Neuron (in vitro differentiated cells): ENCODE data around the gene THEMIS.
"Not testable (repeated sequence)": the region's sequence is repeated elsewhere in the genome, so short reads cannot be mapped to it uniquely, and the experiment has no call there.

Experiments
- H2AFZ ChIP-seq: one replicate; pipeline ENCODE4 v1.6.1; 2013; ENCODE audit warnings: low read depth, mild to moderate bottlenecking, inconsistent platforms, low read length, moderate library complexity
- H3K27me3 ChIP-seq: one replicate; pipeline ENCODE4 v1.6.1; 2013; ENCODE audit warnings: low read length; ENCODE audit not compliant: insufficient read depth
- H3K36me3 ChIP-seq: one replicate; pipeline ENCODE4 v1.6.1; 2013; ENCODE audit warnings: low read length; ENCODE audit not compliant: insufficient read depth
- H3K4me1 ChIP-seq: one replicate; pipeline ENCODE4 v1.6.1; 2013; ENCODE audit warnings: low read length; ENCODE audit not compliant: insufficient read depth
- H3K4me3 ChIP-seq: 2 replicates; pipeline ENCODE4 v1.5.1; 2013; ENCODE audit warnings: mild to moderate bottlenecking, low read length, moderate library complexity
- H3K9me3 ChIP-seq: one replicate; pipeline ENCODE4 v1.6.1; 2013; ENCODE audit warnings: low read length

Gene THEMIS

DNA sequence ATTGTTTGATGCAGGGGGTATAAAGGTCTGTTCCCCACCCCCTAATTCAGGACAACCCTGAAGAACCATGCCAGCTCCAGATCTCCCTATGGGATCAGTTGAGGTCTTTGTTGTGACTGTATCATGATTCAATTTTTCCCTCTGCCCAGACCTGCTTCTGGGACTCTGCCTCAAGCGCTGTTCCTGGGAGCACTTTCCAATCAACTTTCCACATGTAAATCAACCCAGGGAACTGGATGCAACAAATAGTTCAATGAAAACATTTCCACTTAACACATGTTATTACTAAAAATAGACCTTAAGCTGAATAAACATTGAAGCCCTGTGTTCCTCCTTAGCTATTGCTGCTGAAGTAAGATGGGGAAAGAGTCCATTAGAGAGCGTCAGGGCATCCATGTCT, 184.4 kb downstream of the THEMIS start:
- Histone ChIP-seq H3K4me3 (no peak overlapping the region), H2AFZ (no peak overlapping the region), H3K4me1 (no peaks in the 10 kb centered on the region), H3K36me3 (no peaks in the 10 kb centered on the region), H3K27me3 (no peaks in the 10 kb centered on the region), H3K9me3 (no peaks in the 10 kb centered on the region)

- no peaks in the 10 kb centered on the region for H3K36me3 ChIP-seq
- no peak overlapping the region for H2AFZ ChIP-seq
- no peaks in the 10 kb centered on the region for H3K4me1 ChIP-seq
- no peaks in the 10 kb centered on the region for H3K27me3 ChIP-seq
- H3K9me3 ChIP-seq = no peaks in the 10 kb centered on the region
- H3K4me3 ChIP-seq = no peak overlapping the region
Observed at GRCh38 chr6:127710668-127711067, 190.2 kb downstream of the THEMIS start.

- Histone ChIP-seq H3K27me3 (no peaks in the 10 kb centered on the region), H3K4me1 (no peaks in the 10 kb centered on the region), H3K9me3 (no peaks in the 10 kb centered on the region), H2AFZ (no peak overlapping the region), H3K4me3 (no peak overlapping the region), H3K36me3 (no peaks in the 10 kb centered on the region)
Observed at GRCh38 chr6:127706216-127706615, 194.6 kb downstream of the THEMIS start.

- no peaks in the 10 kb centered on the region for H3K9me3 ChIP-seq
- H3K4me3 ChIP-seq = no peak overlapping the region
- no peaks in the 10 kb centered on the region for H3K36me3 ChIP-seq
- H3K27me3 ChIP-seq = no peaks in the 10 kb centered on the region
- no peak overlapping the region for H2AFZ ChIP-seq
- H3K4me1 ChIP-seq = no peaks in the 10 kb centered on the region
Observed at GRCh38 chr6:127695108-127695507, 205.8 kb downstream of the THEMIS start.

- H3K9me3 ChIP-seq = no peaks in the 10 kb centered on the region
- H3K4me1 ChIP-seq = no peaks in the 10 kb centered on the region
- no peak overlapping the region for H2AFZ ChIP-seq
- no peaks in the 10 kb centered on the region for H3K36me3 ChIP-seq
- H3K27me3 ChIP-seq = no peaks in the 10 kb centered on the region
- no peak overlapping the region for H3K4me3 ChIP-seq
Observed at GRCh38 chr6:127691146-127691545, 209.7 kb downstream of the THEMIS start.

DNA sequence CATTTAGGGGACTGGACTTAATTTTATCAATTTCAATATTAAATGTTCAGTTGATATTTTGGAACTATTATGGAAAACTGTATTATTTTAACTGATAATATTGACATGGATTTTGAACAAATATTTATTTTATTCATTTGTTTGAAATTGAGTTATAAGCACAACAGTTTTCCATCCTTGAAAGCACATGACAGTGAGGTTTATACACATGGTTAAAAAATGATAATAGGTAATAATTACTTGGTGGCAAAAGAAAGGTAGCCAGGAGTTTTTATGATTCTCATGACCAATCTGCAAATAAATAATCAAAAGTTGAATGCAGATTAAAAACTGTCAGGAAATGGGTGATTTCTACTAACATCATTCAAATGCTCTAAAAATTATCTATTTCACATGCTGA, 210.3 kb downstream of the THEMIS start:
- no peaks in the 10 kb centered on the region for H3K9me3 ChIP-seq
- H3K36me3 ChIP-seq = no peaks in the 10 kb centered on the region
- no peak overlapping the region for H3K4me3 ChIP-seq
- H2AFZ ChIP-seq = no peak overlapping the region
- no peaks in the 10 kb centered on the region for H3K27me3 ChIP-seq
- no peaks in the 10 kb centered on the region for H3K4me1 ChIP-seq

- no peak overlapping the region for H2AFZ ChIP-seq
- no peak overlapping the region for H3K4me3 ChIP-seq
- no peaks in the 10 kb centered on the region for H3K9me3 ChIP-seq
- no peaks in the 10 kb centered on the region for H3K27me3 ChIP-seq
- H3K36me3 ChIP-seq = no peaks in the 10 kb centered on the region
- no peaks in the 10 kb centered on the region for H3K4me1 ChIP-seq
Observed at GRCh38 chr6:127690092-127690491, 210.8 kb downstream of the THEMIS start.

GRCh38 chr6:127687490-127687889, 213.4 kb downstream of the THEMIS start:
- H3K4me1 ChIP-seq, H3K27me3 ChIP-seq, H3K4me3 ChIP-seq, H3K9me3 ChIP-seq, H3K36me3 ChIP-seq, H2AFZ ChIP-seq: not testable (repeated sequence)

DNA sequence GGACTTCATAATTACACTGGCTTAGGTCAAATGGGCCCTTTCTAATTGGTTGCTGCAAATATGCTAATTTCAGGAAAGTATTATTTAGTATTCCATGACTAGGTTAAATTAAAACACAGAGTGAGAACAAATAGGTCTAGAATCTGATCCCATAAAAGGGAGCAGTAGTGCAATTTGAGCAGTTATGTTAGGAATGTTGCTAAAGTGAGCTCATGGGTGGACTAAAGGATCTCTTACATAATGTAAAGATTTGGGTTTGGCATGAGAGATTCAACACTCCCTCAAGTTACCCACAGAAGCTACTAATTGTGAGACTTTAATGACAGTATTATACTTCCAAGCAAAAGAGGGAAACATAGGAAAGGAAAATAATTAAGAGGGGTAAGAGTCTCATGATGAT, 214.8 kb downstream of the THEMIS start:
- Histone ChIP-seq H3K9me3 (no peaks in the 10 kb centered on the region), H3K36me3 (no peaks in the 10 kb centered on the region), H3K4me3 (no peak overlapping the region), H3K27me3 (no peaks in the 10 kb centered on the region), H3K4me1 (no peaks in the 10 kb centered on the region), H2AFZ (no peak overlapping the region)

DNA sequence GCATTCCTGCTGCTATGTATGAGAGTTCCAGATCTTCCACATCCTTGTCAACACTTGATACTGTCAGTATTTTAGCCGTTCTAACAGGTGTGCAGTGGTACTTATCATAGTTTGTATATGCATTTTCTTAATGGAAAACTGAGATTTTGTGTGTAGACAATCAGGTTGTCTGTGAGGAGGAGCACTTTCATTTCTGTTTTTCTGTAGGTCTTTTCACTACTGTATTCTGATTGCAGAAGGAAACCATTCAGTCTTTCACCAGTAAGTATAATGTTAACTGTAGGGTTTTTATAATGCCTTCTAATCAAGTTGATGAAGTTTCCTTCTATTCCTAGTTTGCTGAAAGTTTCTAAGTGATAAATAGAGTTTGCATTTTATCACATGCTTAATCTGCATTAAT, 216.4 kb downstream of the THEMIS start:
- Histone ChIP-seq H3K4me1 (no peaks in the 10 kb centered on the region), H2AFZ (no peak overlapping the region), H3K9me3 (no peaks in the 10 kb centered on the region), H3K27me3 (no peaks in the 10 kb centered on the region), H3K4me3 (no peak overlapping the region), H3K36me3 (no peaks in the 10 kb centered on the region)
